HG03280 (cell line): ENCODE results near the gene TBL2.
"Not testable (repeated sequence)": the region's sequence is repeated elsewhere in the genome, so short reads cannot be mapped to it uniquely, and the experiment has no call there.

Experiments used
- ATAC-seq: cut with Tn5 transposase; IDR thresholded peaks from one replicate; pipeline ENCODE4 v1.9.1; 2021; ENCODE audit warnings: mild to moderate bottlenecking, moderate library complexity; ENCODE audit not compliant: unreplicated experiment

Gene TBL2

GRCh38 chr7:73570977-73571376 is 7.4 kb downstream of the TBL2 start:
- ATAC-seq = no peak

- no peak for ATAC-seq
Observed at GRCh38 chr7:73570521-73570920, 7.9 kb downstream of the TBL2 start.

- no peak for ATAC-seq
Observed at GRCh38 chr7:73569042-73569608, 9.3 kb downstream of the TBL2 start.

- ATAC-seq = no peak
Observed at GRCh38 chr7:73567846-73568685, 10.3 kb downstream of the TBL2 start.

GRCh38 chr7:73567140-73567539 is 11.2 kb downstream of the TBL2 start:
- ATAC-seq = no peak

- ATAC-seq = not testable (repeated sequence)
Observed at GRCh38 chr7:73566431-73566830, 11.9 kb downstream of the TBL2 start.

- no peak for ATAC-seq
Observed at GRCh38 chr7:73565675-73566340, 12.6 kb downstream of the TBL2 start.

- no peak for ATAC-seq
Observed at GRCh38 chr7:73560109-73560835, 18.1 kb downstream of the TBL2 start.

GRCh38 chr7:73557397-73558257 is 20.8 kb downstream of the TBL2 start, which contains the start of gene BCL7B:
TSS of gene BCL7B (minus strand) at chr7:73557690. CDS start at chr7:73557578, 112 bp downstream.
- peak; percentile 56 for ATAC-seq

- peak; percentile 89 for ATAC-seq
Observed at GRCh38 chr7:73557108-73557396, 21.3 kb downstream of the TBL2 start.

- no peak for ATAC-seq
Observed at GRCh38 chr7:73556208-73557107, 21.9 kb downstream of the TBL2 start.

- ATAC-seq = no peak
Observed at GRCh38 chr7:73555411-73555982, 22.9 kb downstream of the TBL2 start.

- ATAC-seq = not testable (repeated sequence)
Observed at GRCh38 chr7:73550093-73550492, 28.3 kb downstream of the TBL2 start.

GRCh38 chr7:73549176-73549575 is 29.2 kb downstream of the TBL2 start:
- no peak for ATAC-seq

GRCh38 chr7:73547841-73548240 is 30.5 kb downstream of the TBL2 start:
- ATAC-seq = no peak

GRCh38 chr7:73544678-73545077 is 33.7 kb downstream of the TBL2 start:
- ATAC-seq = no peak

GRCh38 chr7:73541722-73542121 is 36.7 kb downstream of the TBL2 start:
- ATAC-seq = no peak

GRCh38 chr7:73539709-73540108 is 38.7 kb downstream of the TBL2 start:
- ATAC-seq = no peak

- not testable (repeated sequence) for ATAC-seq
Observed at GRCh38 chr7:73538510-73538909, 39.9 kb downstream of the TBL2 start.
